Activated CD8-positive, alpha-beta memory T cell treated with anti-CD3 and anti-CD28 coated beads, Interleukin-2, amount 50 U/mL, for 48 hours (primary cell): Measurements from ENCODE around the gene LCT.
A peak's percentile ranks its signal among the peaks of the same experiment; 100 is the strongest.
"Not testable (repeated sequence)": the region's sequence is repeated elsewhere in the genome, so short reads cannot be mapped to it uniquely, and the experiment has no call there.

Experiments used
- DNase-seq: peaks from one replicate; pipeline ENCODE4 v3.0.0-alpha.2; 2020

The LCT gene

DNA sequence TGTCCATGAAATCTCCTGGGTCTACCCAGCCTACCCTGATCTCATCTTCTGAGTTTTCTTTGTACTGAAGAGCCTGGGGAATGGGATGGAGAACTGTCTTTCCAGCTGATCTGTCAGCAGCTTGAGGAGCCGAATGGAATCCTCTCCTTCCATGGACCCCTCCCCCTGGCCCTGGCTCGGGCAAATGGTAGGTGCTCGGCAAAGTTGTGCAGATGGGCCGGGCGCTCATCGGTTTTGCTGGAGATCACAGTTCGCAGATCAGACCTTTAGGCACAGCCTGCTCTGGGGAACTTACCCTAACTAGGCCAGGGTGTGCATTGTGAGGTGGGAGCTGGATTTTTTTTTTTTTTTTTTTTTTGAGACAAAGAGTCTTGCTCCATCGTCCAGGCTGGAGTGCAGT lies 40.4 kb downstream of the LCT start:
- DNase-seq = no peak

DNA sequence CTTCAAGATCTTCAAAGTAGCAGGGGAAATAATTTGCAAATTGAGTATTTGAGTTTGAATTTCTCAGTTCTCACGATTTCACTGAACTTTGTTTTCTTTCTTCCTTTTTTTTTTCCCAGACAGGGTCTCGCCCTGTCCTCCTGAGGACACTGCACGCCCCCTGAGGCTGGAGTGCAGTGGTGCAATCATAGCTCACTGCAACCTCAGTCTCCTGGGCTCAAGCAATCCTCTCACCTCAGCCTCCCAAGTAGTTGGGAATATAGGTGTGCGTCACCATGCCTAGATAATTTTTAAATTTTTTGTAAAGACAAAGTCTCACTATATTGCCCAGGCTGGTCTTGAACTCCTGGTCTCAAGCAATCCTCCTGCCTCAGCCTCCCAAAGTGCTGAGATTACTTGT lies 41.3 kb downstream of the LCT start:
- not testable (repeated sequence) for DNase-seq

- DNase-seq = no peak
Measured at GRCh38 chr2:135792401-135793150, 44.4 kb downstream of the LCT start.

- DNase-seq = no peak
Measured at GRCh38 chr2:135791418-135792190, 45.4 kb downstream of the LCT start.

DNA sequence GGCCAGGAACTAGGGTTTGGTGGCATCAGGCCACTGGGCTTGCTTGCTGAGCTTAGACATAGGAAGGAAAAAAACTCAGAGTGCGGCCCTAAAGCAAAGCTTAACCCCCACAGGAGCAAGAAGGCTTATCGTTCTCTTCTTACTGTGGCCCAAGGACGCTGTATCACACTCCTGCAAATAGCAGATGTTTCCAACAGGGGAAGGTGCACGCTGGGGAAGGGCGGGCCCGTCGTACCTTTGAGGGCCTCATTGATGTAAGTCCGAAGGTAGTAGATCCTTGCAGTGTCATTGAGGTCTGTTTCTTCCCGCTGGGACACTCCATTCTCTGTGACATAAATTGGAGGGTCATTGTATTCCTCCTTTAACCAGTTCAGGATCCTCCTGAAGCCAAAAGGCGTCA lies 46.6 kb downstream of the LCT start:
- no peak for DNase-seq

DNA sequence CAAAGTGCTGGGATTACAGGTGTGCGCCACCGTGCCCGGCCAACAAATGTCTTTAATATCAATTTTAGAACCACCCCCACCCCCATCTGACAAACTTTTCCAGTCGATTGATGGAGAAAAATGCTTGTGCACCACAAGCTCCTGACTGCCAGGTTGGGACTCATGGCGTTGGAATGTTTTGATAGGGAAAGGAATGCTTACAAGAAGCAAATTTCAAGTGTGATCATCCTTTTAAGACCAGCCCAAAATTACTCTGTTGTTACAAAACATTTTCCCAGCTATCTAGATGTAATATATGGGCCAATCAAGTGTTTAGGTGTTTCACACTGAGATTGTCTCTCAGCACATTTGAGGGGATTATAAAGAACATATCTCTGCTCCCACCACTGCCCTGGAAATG lies 50.2 kb downstream of the LCT start:
- no peak for DNase-seq

GRCh38 chr2:135785032-135785431 lies 52.0 kb downstream of the LCT start:
- no peak for DNase-seq

DNA sequence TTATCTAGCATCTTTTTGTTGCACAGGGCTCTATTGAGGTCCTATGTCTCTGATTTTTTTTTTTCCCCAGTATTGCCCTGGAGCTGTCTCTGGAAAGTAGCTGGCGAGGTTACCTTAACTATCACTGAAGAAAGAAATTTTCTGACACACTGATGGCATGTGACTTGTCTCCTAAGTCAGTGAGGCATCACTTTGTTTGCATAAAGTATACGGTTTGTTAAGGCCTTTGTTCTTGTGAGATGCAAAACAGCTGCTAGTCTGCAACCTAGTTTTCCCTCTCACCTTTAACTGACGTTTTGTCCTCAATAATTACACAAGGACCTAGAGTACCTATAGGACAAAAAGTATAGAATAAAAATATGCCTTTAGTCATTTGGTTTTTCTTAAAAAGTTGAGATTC lies 53.5 kb downstream of the LCT start:
- DNase-seq = no peak

DNA sequence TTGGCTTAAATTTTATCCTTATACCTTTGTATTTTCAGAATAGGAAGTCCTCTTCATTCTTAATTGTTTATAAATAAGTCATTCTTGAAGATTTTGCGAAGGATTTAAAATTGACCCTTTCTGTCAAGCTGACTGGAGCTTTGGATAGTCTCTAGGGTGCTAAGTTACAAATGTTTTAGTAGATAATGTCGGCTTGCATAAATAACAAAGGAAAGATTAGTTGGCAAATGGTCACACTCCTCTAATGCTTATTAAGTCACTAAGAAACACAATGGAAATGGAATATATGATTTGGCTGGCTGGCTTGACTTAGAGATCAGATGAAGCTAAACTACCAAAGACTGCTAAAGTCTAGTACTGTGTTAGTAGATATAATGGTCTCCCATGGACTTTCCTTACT lies 54.8 kb downstream of the LCT start:
- no peak for DNase-seq

DNA sequence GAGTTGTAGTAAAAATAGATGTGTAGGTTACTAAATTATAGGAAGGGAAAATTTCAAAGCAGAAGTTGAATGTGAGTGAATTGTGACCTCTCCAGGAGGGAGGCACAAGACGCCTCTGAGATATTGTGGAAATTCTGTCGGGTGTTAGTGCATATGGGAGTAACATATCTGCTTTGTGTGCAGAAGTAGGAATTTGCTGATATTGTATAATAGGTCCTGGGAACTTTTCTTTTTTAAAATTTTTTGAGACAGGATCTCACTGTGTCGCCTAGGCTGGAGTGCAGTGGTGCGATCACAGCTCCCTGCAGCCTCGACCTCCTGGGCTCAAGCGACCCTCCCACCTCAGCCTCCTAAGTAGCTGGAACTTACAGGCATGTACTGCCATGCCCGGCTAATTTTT lies 60.6 kb downstream of the LCT start:
- DNase-seq = no peak

DNA sequence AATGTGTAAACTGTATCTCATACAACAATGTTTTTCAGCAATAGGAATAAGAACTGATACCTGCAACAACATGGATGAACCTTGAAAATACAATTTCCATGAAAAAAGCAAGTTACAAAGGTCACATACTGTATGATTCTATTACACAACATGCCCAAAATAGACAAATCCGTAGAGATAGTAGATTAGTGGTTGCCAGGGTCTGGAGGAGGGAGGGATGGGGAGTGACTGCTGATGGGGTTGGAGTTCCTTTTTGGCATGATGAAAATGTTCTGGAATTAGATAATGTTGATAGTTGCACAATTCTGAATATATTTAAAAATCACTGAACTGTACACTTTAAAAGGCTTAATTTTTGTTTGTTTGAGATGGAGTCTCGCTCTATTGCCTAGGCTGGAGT lies 61.6 kb downstream of the LCT start:
- no peak for DNase-seq

DNA sequence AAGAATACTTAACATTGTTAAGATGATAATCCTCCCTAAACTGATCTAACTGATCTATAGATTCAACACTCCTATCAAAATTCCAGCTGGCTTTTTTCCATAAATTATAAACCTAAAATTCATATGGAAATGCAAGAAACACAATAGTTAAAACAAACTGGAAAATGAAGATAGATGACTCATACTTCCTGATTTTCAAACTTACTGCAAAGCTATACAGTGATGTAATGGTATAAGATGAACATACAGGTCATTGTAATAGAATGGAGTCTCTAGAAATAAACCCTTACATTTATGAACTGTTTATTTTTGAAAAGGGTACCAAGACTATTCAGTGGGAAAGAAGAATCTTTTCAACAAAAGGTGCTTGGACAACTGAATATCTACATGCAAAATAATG lies 63.1 kb downstream of the LCT start:
- DNase-seq = no peak

DNA sequence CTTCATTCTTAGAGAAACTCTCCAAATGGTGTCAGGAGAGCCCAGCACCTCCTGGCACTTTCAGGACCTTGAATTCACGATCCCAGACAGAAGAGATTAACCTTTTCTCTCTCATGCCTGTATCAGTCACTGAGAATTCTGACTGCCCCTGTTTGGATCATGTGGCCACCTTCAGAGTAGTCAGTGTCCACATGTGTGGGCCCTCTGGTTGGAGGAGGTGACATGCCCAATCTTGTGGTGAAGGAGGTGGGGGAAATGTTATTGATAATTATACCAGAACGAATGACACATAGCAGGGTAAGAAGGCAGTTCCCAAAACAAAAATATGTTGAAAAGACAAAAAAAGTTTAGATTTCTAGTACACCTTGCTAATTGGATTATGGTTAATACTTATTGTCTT lies 63.7 kb downstream of the LCT start:
- no peak for DNase-seq

- no peak for DNase-seq
Measured at GRCh38 chr2:135768863-135769262, 68.1 kb downstream of the LCT start.

DNA sequence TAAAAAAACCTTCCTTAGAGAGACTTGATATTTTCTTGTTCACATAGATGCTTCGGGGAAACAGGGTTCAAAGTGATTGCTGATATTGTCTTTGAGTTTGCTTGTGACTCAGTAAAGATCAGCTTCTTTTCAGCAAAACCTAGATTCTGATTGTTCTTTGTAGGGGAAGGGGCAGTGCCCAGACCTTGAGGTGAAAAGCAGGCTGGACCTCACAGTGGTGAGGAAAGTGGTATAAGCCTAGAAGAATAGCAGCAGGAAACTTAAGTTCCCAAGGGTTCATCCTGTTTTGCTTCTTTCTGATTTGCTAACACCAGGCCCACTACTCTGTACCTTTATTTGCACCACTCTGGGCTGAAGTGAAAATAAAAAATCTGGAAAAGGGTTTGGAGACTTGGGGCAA lies 74.5 kb downstream of the LCT start:
- DNase-seq = no peak

DNA sequence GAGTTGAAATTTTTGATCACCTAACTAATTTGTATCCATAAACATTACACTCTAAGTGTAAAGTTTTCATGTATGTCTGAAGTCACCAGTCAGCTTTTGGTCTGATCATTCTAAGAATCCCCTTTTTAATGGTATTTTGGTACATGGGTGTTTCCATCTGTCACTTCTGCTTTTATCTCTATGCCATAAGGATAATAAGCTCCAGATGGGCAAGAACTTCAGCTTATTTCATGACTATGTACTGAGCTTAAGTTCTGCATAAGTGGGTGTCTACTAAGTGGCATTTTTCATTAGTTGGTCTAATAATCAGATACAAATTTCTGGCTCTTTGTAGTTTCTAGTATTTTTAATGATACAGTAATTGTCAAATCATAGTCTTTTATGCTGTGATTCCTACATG lies 75.0 kb downstream of the LCT start:
- DNase-seq = no peak

DNA sequence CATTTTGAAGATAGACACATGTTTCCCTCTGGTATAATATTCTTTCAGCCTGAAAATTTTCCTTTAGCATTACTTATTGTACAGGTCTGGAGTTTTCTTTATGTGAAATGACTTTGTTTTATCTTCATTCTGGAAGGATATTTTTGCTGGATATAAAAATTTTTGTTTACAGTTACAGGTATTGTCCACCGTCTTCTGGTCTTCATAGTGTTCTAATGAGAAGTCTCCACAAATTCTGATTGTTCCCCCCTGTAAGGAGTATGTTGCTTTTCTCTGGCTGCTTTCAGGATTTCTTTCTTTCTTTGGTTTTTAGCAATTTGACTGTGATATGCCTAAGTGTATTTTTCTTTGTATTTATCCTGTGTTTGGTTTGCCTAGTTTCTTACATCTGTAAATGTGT lies 80.3 kb downstream of the LCT start:
- DNase-seq = no peak

- no peak for DNase-seq
Measured at GRCh38 chr2:135755573-135755972, 81.4 kb downstream of the LCT start.

GRCh38 chr2:135745545-135745944 lies 91.4 kb downstream of the LCT start:
- DNase-seq = no peak

GRCh38 chr2:135744760-135745314 lies 92.1 kb downstream of the LCT start:
- no peak for DNase-seq

DNA sequence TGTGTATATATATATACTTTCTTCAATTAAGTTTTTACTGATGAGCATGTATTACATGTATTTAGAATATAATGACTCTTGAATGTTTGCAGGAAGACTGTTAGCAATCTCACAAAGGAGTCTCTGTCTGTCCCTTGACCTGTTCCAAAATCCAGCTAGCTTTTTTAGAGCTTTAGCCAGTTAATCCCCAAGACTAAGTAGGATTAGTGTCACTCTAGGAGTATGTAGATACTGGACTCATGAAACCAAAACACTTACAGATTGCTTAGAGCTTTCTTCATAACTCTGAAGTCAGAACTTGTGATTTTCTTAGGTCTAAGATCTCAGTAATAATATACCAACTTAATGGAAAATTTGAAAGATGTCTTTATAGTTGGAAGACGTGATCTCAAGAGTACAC lies 93.1 kb downstream of the LCT start:
- no peak for DNase-seq

GRCh38 chr2:135742325-135742757 lies 94.6 kb downstream of the LCT start:
- peak; percentile 80 for DNase-seq

- peak; percentile 95 for DNase-seq
Measured at GRCh38 chr2:135741395-135742324, 95.3 kb downstream of the LCT start, which contains the start of gene UBXN4. TSS of gene UBXN4 (plus strand) at chr2:135741855. CDS start at chr2:135741930, 75 bp downstream.
